ENCODE measurements around the gene MRPL42. TPM values are rescaled to one million over a fixed set of nuclear protein-coding genes. Genes with fewer than 3 reads are reported as not detected.

Gene MRPL42
- total RNA-seq, 2 donors from 2014 or later, result 33.9 to 57.8 TPM

DNA sequence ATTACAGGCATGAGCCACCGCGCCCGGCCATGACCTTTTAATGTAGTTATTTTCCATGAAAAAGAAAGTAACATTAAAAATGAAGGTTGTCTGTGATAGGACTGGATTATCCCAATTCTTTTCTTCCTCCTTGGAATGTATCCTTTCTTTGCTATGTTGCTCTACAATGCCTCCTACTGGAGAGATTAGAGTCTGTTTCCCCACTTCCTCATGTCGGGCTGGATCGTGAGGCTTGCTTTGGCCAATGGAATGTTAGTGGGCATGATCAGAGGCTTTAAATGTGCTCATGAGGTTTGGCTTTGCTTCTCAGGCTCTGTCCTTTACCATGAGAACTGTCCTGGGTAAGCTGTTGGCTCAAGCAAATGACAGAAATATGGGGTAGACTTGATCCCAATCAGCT, 70.5 kb downstream of the MRPL42 start:
- Histone ChIP-seq H3K27me3 (no peaks in the 10 kb centered on the region), H3K4me3 (no peak overlapping the region), H3K36me3 (no peaks in the 10 kb centered on the region), H3K9me3 (no peaks in the 10 kb centered on the region), H3K27ac (no peak overlapping the region), H3K4me1 (peaks cover 0 to 5% of the 10 kb centered on the region in 2 donors)
- DNase-seq (ENCODE audit: low spot score), result no peak
- TF ChIP-seq, protein P1, sequence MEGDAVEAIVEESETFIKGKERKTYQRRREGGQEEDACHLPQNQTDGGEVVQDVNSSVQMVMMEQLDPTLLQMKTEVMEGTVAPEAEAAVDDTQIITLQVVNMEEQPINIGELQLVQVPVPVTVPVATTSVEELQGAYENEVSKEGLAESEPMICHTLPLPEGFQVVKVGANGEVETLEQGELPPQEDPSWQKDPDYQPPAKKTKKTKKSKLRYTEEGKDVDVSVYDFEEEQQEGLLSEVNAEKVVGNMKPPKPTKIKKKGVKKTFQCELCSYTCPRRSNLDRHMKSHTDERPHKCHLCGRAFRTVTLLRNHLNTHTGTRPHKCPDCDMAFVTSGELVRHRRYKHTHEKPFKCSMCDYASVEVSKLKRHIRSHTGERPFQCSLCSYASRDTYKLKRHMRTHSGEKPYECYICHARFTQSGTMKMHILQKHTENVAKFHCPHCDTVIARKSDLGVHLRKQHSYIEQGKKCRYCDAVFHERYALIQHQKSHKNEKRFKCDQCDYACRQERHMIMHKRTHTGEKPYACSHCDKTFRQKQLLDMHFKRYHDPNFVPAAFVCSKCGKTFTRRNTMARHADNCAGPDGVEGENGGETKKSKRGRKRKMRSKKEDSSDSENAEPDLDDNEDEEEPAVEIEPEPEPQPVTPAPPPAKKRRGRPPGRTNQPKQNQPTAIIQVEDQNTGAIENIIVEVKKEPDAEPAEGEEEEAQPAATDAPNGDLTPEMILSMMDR (IDR thresholded peaks at IDR 0.05), result no peak

DNA sequence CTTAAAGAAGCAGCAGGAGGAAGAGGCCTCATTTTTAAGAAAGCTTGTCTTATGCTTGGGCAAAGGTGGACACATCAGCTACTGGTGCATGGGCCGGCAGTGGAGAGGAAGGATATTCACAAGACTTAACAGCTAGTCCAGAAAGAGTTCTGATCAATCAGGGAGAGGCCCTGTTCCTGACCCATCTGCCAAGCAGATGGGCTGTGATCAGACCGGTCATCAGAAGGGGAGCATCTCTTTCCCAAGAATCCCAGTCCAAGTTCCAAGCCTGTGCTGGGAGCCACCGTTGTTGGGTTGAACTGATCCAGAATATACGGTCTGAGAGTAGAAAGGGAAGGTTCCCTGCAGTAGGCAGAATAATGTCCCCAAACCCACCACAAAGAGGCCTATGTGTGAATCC, 72.5 kb downstream of the MRPL42 start:
- Histone ChIP-seq H3K27me3 (no peaks in the 10 kb centered on the region), H3K4me3 (no peak overlapping the region), H3K27ac (no peak overlapping the region), H3K4me1 (peaks cover 0 to 5% of the 10 kb centered on the region in 2 donors), H3K9me3 (no peaks in the 10 kb centered on the region), H3K36me3 (no peaks in the 10 kb centered on the region)
- TF ChIP-seq, protein P1 (IDR thresholded peaks at IDR 0.05), result no peak
- DNase-seq (ENCODE audit: low spot score), result no peak

DNA sequence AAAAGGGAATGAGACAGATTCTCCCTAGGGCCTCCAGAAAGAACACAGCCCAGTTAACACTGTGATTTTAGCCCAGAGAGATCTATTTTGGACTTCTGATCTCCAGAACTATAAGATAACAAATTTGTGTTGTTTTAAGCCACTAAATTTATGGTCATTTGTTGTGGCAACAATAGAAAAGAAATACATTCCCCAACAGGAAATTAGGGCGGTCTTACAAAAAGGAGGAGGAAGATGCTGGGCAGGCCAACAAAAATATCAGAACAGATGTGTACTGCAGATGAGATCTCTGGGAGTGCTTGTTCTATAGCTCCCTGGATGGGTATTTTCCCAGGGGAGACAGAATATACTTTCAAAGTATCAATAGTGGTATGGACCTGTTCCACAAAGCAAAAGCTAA, 73.2 kb downstream of the MRPL42 start:
- Histone ChIP-seq H3K4me3 (no peak overlapping the region), H3K27me3 (no peaks in the 10 kb centered on the region), H3K4me1 (peaks cover 0 to 5% of the 10 kb centered on the region in 2 donors), H3K27ac (no peak overlapping the region), H3K9me3 (no peaks in the 10 kb centered on the region), H3K36me3 (no peaks in the 10 kb centered on the region)
- TF ChIP-seq, protein P1 (IDR thresholded peaks at IDR 0.05), result no peak
- no peak for DNase-seq (ENCODE audit: low spot score)

DNA sequence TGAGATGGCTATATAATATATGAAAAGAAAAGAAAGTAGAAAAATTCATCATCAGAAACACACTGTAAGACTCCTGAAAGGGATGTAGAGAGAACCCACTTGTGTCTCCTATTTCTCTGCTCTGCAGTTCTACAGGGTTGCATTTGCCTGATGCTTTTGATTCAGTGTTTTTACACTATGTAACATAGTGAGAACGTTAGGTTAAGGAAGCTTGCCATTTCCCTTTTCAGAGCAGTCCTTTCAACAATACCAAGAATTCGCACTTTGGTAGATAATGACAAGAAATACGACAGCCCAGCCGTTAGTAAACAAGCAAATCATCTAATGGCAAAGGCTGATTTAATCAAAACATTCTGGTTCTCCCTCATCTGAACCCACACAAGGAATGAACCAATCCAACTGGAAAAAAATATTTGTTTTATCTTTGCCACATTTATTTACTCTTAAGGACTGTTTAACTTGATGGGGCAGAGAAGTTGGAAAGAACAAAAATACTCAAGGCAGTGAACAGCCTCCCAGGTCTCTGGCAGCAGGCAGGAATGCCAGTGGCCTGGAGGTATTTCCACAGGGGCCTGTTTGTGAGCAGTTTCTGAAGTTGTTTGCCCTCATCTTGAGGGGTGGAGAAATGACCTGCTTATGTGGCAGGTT, 74.4 kb downstream of the MRPL42 start:
- Histone ChIP-seq H3K27me3 (no peaks in the 10 kb centered on the region), H3K27ac (no peak overlapping the region), H3K9me3 (no peaks in the 10 kb centered on the region), H3K4me1 (no peaks in the 10 kb centered on the region), H3K36me3 (no peaks in the 10 kb centered on the region), H3K4me3 (no peak overlapping the region)
- DNase-seq (ENCODE audit: low spot score), result no peak
- TF ChIP-seq, protein P1 (IDR thresholded peaks at IDR 0.05), result no peak

DNA sequence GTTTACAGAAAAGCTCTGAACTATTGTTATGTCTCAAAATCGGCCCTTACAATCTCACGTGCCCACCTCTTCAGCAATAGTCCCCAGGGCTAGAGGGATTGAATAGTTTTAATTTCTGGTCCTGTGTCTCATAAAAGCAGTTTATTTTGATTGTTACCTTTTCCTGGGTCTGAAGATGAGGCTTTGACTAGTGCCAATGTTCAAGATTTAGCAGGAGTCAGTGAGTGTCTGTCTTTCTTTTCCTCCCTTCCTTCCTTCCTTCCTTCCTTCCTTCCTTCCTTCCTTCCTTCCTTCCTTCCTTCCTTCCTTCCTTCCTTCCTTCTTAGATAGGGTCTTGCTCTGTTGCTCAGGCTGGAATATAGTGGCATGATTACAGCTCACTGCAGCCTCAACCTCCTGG, 80.5 kb downstream of the MRPL42 start:
- no peak overlapping the region for H3K27ac ChIP-seq
- TF ChIP-seq, protein P1 (IDR thresholded peaks at IDR 0.05), result no peak
- H3K27me3 ChIP-seq, result no peaks in the 10 kb centered on the region
- no peaks in the 10 kb centered on the region for H3K4me1 ChIP-seq
- DNase-seq (ENCODE audit: low spot score), result no peak
- H3K36me3 ChIP-seq, result no peaks in the 10 kb centered on the region
- no peak overlapping the region for H3K4me3 ChIP-seq
- no peaks in the 10 kb centered on the region for H3K9me3 ChIP-seq

DNA sequence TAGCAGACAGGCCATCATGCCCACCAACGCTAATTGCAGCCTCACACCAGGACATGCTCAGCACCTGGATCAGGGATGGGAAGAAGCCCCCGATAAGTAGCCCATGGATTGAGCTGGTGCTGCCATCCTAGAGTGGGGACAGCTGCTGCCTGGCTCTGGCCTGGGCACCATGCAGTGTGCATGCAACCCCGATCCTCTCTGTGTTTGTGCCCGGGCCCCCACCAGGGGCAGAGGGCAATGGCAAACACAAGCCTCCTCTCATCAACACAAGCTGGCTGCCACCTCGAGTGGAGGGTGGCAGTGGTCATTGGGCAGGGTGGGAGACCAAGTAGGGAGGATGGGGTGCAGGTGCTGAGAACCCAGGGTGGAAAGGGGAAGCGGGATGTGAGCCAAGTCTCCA, 81.9 kb downstream of the MRPL42 start:
- DNase-seq (ENCODE audit: low spot score), result no peak
- H3K4me3 ChIP-seq, result no peak overlapping the region
- no peaks in the 10 kb centered on the region for H3K36me3 ChIP-seq
- H3K27me3 ChIP-seq, result no peaks in the 10 kb centered on the region
- H3K27ac ChIP-seq, result no peak overlapping the region
- no peaks in the 10 kb centered on the region for H3K4me1 ChIP-seq
- TF ChIP-seq, protein P1 (IDR thresholded peaks at IDR 0.05), result no peak
- H3K9me3 ChIP-seq, result no peaks in the 10 kb centered on the region
